IMR-90 (cell line): Measurements from ENCODE around the gene EBI3. TPM values are rescaled to one million over a fixed set of nuclear protein-coding genes. Genes with fewer than 3 reads are reported as not detected.

Experiments used
- ATAC-seq: fragments of 200-7000 bp; cut with Tn5 transposase; 2 replicates; pipeline ENCODE4 v1.9.1; 2020; ENCODE audit warnings: low read depth, mild to moderate bottlenecking, moderate library complexity
- BruUV-seq: library from RNA; stranded (reverse); fragments of 400-500 nt; replicated peaks from 2 replicates; lab custom pipeline; 2021; lab: Mats Ljungman, UMichigan
- CTCF ChIA-PET: fragments of 300-600 bp; formaldehyde crosslinking; extraction: SDS; loops from one replicate; lab custom pipeline; 2021; ENCODE audit warnings: antibody characterized with exemption; lab: Yijun Ruan, JAX
- POLR2A ChIA-PET: fragments of 300-600 bp; sonication (Branson Sonifier 250); formaldehyde crosslinking; loops from one replicate; lab custom pipeline; 2022; ENCODE audit warnings: antibody characterized with exemption; ENCODE audit not compliant: unreplicated experiment; lab: Charles Lee
- DNase-seq: peaks from one replicate; pipeline ENCODE4 v3.0.0; 2013
- H2AFZ ChIP-seq: replicated peaks from 2 replicates; pipeline ENCODE3; 2013; ENCODE audit warnings: low read length, mild to moderate bottlenecking; ENCODE audit not compliant: poor library complexity
- H2AK5ac ChIP-seq: 2 replicates; pipeline ENCODE4 v1.6.1; 2013; ENCODE audit warnings: low read depth, low read length, inconsistent platforms
- H2AK9ac ChIP-seq: replicated peaks from 2 replicates; pipeline ENCODE3; 2013; ENCODE audit warnings: mild to moderate bottlenecking, low read depth, low read length, moderate library complexity; ENCODE audit not compliant: poor library complexity
- H2BK120ac ChIP-seq: 2 replicates; pipeline ENCODE4 v1.6.1; 2013; ENCODE audit warnings: low read depth, low read length, inconsistent platforms
- H2BK15ac ChIP-seq: 3 replicates; pipeline ENCODE4 v1.6.1; 2013; ENCODE audit warnings: low read depth, low read length, inconsistent platforms
- H2BK20ac ChIP-seq: 2 replicates; pipeline ENCODE4 v1.6.1; 2013; ENCODE audit warnings: low read depth, mild to moderate bottlenecking, inconsistent platforms, low read length, moderate library complexity
- H2BK5ac ChIP-seq: 2 replicates; pipeline ENCODE4 v1.6.1; 2013; ENCODE audit warnings: mild to moderate bottlenecking, low read depth, low read length, inconsistent platforms; ENCODE audit not compliant: poor library complexity, severe bottlenecking
- H3K14ac ChIP-seq: replicated peaks from 2 replicates; pipeline ENCODE4 v1.6.1; 2013; ENCODE audit warnings: low read depth, low read length, inconsistent platforms
- H3K18ac ChIP-seq: 2 replicates; pipeline ENCODE4 v1.6.1; 2013; ENCODE audit warnings: low read depth, low read length, control low read depth
- H3K23ac ChIP-seq: 2 replicates; pipeline ENCODE4 v1.6.1; 2013; ENCODE audit warnings: low read depth, low read length, inconsistent platforms
- H3K27ac ChIP-seq: 2 replicates; pipeline ENCODE4 v1.5.1; 2013; ENCODE audit warnings: mild to moderate bottlenecking, control low read depth, low read length; ENCODE audit not compliant: insufficient read depth
- H3K27me3 ChIP-seq: 2 replicates; pipeline ENCODE4 v1.6.1; 2013; ENCODE audit warnings: low read length; ENCODE audit not compliant: control insufficient read depth, insufficient read depth
- H3K36me3 ChIP-seq: 2 replicates; pipeline ENCODE4 v1.6.1; 2013; ENCODE audit warnings: low read length, mixed read lengths; ENCODE audit not compliant: control insufficient read depth, insufficient read depth
- H3K4ac ChIP-seq: 2 replicates; pipeline ENCODE4 v1.6.1; 2013; ENCODE audit warnings: low read depth, low read length, inconsistent platforms
- H3K4me1 ChIP-seq: 2 replicates; pipeline ENCODE4 v1.6.1; 2013; ENCODE audit warnings: low read length, mixed read lengths; ENCODE audit not compliant: control insufficient read depth, insufficient read depth
- H3K4me2 ChIP-seq: 2 replicates; pipeline ENCODE4 v1.6.1; 2013; ENCODE audit warnings: low read depth, mild to moderate bottlenecking, control low read depth, low read length, moderate library complexity
- H3K4me3 ChIP-seq: 2 replicates; pipeline ENCODE4 v1.5.1; 2013; ENCODE audit warnings: low read depth, mild to moderate bottlenecking, control low read depth, low read length, moderate library complexity; ENCODE audit not compliant: insufficient read depth
- H3K56ac ChIP-seq: 2 replicates; pipeline ENCODE4 v1.6.1; 2013; ENCODE audit warnings: low read length, inconsistent platforms; ENCODE audit not compliant: insufficient read depth; ENCODE audit errors: extremely low read depth
- H3K79me1 ChIP-seq, 2 experiments: 2 replicates each; pipeline ENCODE4 v1.6.1; 2013; ENCODE audit warnings: low read length in 2 of 2, inconsistent platforms in 1 of 2, low read depth in 1 of 2
- H3K9ac ChIP-seq: 2 replicates; pipeline ENCODE4 v1.6.1; 2013; ENCODE audit warnings: low read depth, low read length, control low read depth
- H3K9me1 ChIP-seq: 2 replicates; pipeline ENCODE4 v1.6.1; 2013; ENCODE audit warnings: low read length, inconsistent platforms; ENCODE audit not compliant: insufficient read depth
- H3K9me3 ChIP-seq: 2 replicates; pipeline ENCODE4 v1.6.1; 2013; ENCODE audit warnings: low read length; ENCODE audit not compliant: control insufficient read depth, insufficient read depth
- H4K20me1 ChIP-seq: 2 replicates; pipeline ENCODE4 v1.6.1; 2013; ENCODE audit warnings: low read length, inconsistent platforms; ENCODE audit not compliant: insufficient read depth
- H4K5ac ChIP-seq: 2 replicates; pipeline ENCODE4 v1.6.1; 2013; ENCODE audit warnings: mild to moderate bottlenecking, low read depth, low read length, control low read depth
- H4K8ac ChIP-seq, 2 experiments: 2 replicates each; pipeline ENCODE4 v1.6.1; 2013; ENCODE audit warnings: low read depth in 2 of 2, low read length in 2 of 2, control low read depth in 1 of 2, inconsistent platforms in 1 of 2
- H4K91ac ChIP-seq: 2 replicates; pipeline ENCODE4 v1.6.1; 2013; ENCODE audit warnings: low read depth, low read length, inconsistent platforms; ENCODE audit not compliant: insufficient read depth
- BHLHE40 ChIP-seq: fragments of 150-350 bp; IDR thresholded peaks from 2 replicates; pipeline ENCODE4 v1.6.1; 2016; ENCODE audit warnings: mild to moderate bottlenecking, low read depth, low read length
- CEBPB ChIP-seq: IDR thresholded peaks from 2 replicates; pipeline ENCODE4 v1.6.1; 2012; ENCODE audit warnings: low read depth, low read length, improper control_type of control experiment
- CHD1 ChIP-seq: IDR thresholded peaks from 2 replicates; pipeline ENCODE4 v1.6.1; 2012; ENCODE audit warnings: low read depth, low read length, improper control_type of control experiment
- FOS ChIP-seq: fragments of 150-350 bp; IDR thresholded peaks from 2 replicates; pipeline ENCODE4 v1.6.1; 2016; ENCODE audit warnings: low read depth, low read length
- MAFK ChIP-seq: IDR thresholded peaks from 2 replicates; pipeline ENCODE4 v1.6.1; 2012; ENCODE audit warnings: low read depth, low read length, improper control_type of control experiment
- MAZ ChIP-seq: IDR thresholded peaks from 2 replicates; pipeline ENCODE4 v1.6.1; 2012; ENCODE audit warnings: low read depth, mild to moderate bottlenecking, low read length, improper control_type of control experiment, moderate library complexity, borderline replicate concordance
- MXI1 ChIP-seq: IDR thresholded peaks from 2 replicates; pipeline ENCODE4 v1.6.1; 2012; ENCODE audit warnings: low read depth, mild to moderate bottlenecking, low read length, moderate library complexity, borderline replicate concordance
- NFE2L2 ChIP-seq: fragments of 150-350 bp; IDR thresholded peaks from 2 replicates; pipeline ENCODE4 v1.6.1; 2016; ENCODE audit warnings: low read depth, mild to moderate bottlenecking, low read length
- POLR2A ChIP-seq: IDR thresholded peaks from 2 replicates; pipeline ENCODE4 v1.6.1; 2012; ENCODE audit warnings: mild to moderate bottlenecking, low read depth, low read length
- RAD21 ChIP-seq: IDR thresholded peaks from 2 replicates; pipeline ENCODE4 v1.6.1; 2012; ENCODE audit warnings: low read length, improper control_type of control experiment
- RCOR1 ChIP-seq: IDR thresholded peaks from 2 replicates; pipeline ENCODE4 v1.6.1; 2012; ENCODE audit warnings: mild to moderate bottlenecking, low read length, improper control_type of control experiment; ENCODE audit not compliant: insufficient replicate concordance
- RFX5 ChIP-seq: IDR thresholded peaks from 2 replicates; pipeline ENCODE4 v1.8.0; 2012; ENCODE audit warnings: low read depth, mild to moderate bottlenecking, low read length, moderate library complexity
- SMC3 ChIP-seq: fragments of 150-350 bp; IDR thresholded peaks from 2 replicates; pipeline ENCODE4 v1.6.1; 2016; ENCODE audit warnings: low read depth, mild to moderate bottlenecking, antibody characterized with exemption, low read length, moderate library complexity
- WGBS, 2 experiments: methylation state at CpG; one replicate each; pipeline versions ENCODE4 v1.1.5 to v1.1.7; 2013; ENCODE audit warnings: missing lambda C conversion rate in 2 of 2; ENCODE audit not compliant: insufficient read length in 1 of 2; ENCODE audit errors: extremely low coverage in 2 of 2; 5-methylcytosine and 5-hydroxymethylcytosine counted together
- dilution Hi-C: fragments of 300-500 bp; cut with HindIII; formaldehyde crosslinking; loops from one replicate; pipeline ENCODE4 v1.14.3; 2018; ENCODE audit warnings: low sequenced_read_pairs; ENCODE audit not compliant: unreplicated experiment
- in situ Hi-C: fragments of 300-500 bp; cut with MboI; formaldehyde crosslinking; loops from 3 replicates; pipeline ENCODE4 v1.14.3; 2019; ENCODE audit warnings: low sequenced_read_pairs, inconsistent platforms, mixed read lengths
- intact Hi-C: fragments of 100-400 bp; cut with micrococcal nuclease; formaldehyde crosslinking; loops from 2 replicates; pipeline ENCODE4 v1.10.0; 2022
- polyA plus RNA-seq, 3 experiments: library from polyadenylated mRNA; depleted of rRNA; stranded (reverse); fragments of >200 nt; gene quantifications; 2 replicates each; pipeline ENCODE4 v1.2.3, GENCODE V29; 2012; ENCODE audit warnings: low replicate concordance in 1 of 3
- total RNA-seq: library from RNA; depleted of rRNA; stranded (reverse); fragments of >200 nt; gene quantifications from 2 replicates; pipeline ENCODE4 v1.2.3, GENCODE V29; 2012
- TF ChIP-seq, protein P1 (sequence below): conservative IDR thresholded peaks from 2 replicates; pipeline ENCODE4 v1.5.1; 2012; ENCODE audit warnings: mild to moderate bottlenecking, low read depth, low read length, improper control_type of control experiment
- TF ChIP-seq, protein P2 (sequence below): fragments of 150-350 bp; IDR thresholded peaks from 2 replicates; pipeline ENCODE4 v1.6.1; 2016; ENCODE audit warnings: low read depth, mild to moderate bottlenecking, low read length, moderate library complexity, borderline replicate concordance

Gene EBI3
- total and polyA plus RNA-seq, 2 of the 4 experiments (the other 2 are of a cell fraction) = 0.36 to 2.7 TPM

DNA sequence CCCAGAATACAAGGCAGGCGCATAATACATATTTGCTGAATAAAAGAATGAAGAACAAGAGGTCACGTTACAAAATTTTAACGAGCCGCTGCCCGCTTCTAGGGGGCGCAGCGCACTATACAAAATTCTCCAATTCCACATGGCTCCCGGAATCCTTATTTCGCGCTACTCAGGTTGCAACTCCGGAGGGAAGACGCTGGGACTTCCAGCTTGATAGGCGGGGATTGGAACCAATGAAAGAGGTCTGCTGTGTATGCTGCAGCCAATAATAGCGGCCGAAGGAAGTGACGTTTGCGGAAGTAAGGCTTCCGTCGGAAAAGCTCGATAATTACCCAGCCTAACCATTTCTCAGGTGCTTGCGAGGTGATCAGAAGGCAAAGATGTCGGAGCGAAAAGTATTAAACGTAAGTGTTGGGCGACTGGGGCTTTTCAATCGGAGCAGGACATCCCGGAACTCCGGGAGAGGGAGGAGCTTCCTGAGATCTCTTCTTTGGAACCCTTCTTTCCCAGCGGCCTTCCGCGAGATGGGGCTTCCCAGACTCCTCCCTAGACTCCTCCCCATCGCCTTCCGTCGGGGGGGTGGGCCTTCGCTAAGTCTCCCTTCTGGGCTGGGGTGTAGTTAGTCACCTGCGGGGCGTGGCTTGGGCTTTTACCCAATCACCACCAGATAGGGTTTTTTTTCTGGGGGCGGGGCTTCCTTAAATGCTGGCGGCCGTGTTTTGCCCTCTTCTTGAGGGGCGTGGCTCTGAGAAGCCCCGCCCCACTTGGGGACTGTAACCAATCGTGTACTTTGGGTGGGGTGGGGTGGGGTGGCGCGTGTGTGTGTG is 17.7 kb downstream of the EBI3 start, which contains the start of gene YJU2:
YJU2 (plus strand) TSS at position 314 of the 827 bp plus-strand sequence; CDS start at position 381, 67 bp downstream.
- H2BK15ac ChIP-seq = peak within 1 kb of the TSS; percentile 17; the same call in 1 of the 3 replicates
- H3K27ac ChIP-seq = peak within 1 kb of the TSS; percentile 79
- peak within 1 kb of the TSS; percentile 89 for H3K4me2 ChIP-seq
- H4K8ac ChIP-seq = peak within 1 kb of the TSS; percentile 99
- H3K9me3 ChIP-seq = peaks cover under 1% of the 10 kb centered on the region; the same call in 1 of the 2 replicates
- peak within 1 kb of the TSS; percentile 69 for H2BK120ac ChIP-seq
- WGBS, 2 experiments = no CpG with 5 or more reads among the region's 45 CpGs
- no TSS peak for BruUV-seq
- H2AK9ac ChIP-seq = peak within 1 kb of the TSS; percentile 95
- H3K36me3 ChIP-seq = peaks cover 21% of the 10 kb centered on the region
- H3K27me3 ChIP-seq = no peaks in the 10 kb centered on the region
- peak within 1 kb of the TSS; percentile 96 for H4K5ac ChIP-seq
- peak within 1 kb of the TSS; percentile 64 for H3K4me3 ChIP-seq
- H3K18ac ChIP-seq = peak within 1 kb of the TSS; percentile 87
- H2BK20ac ChIP-seq = peak within 1 kb of the TSS; percentile 50; the same call in 1 of the 2 replicates
- H3K14ac ChIP-seq = peak within 1 kb of the TSS; percentile 95
- intact Hi-C loops = no loop called here
- H3K4ac ChIP-seq = peak within 1 kb of the TSS; percentile 96
- 0 out of 2 replicates have a peak, but pooled peaks cover 6% of the 10 kb centered on the region for H3K9me1 ChIP-seq
- peak within 1 kb of the TSS; percentile 93 for H4K91ac ChIP-seq
- CTCF ChIA-PET = interaction anchor here (0.6 kb wide), 3 partner anchors 10 to 857 kb away, joined by 3 to 5 read pairs (median 3); no protein-coding TSS in a partner anchor
- H3K4me1 ChIP-seq = no peaks in the 10 kb centered on the region
- no peaks in the 10 kb centered on the region for H4K20me1 ChIP-seq
- H2BK5ac ChIP-seq = peak within 1 kb of the TSS; percentile 82
- DNase-seq (peak; percentile 99), ATAC-seq (peak; percentile 99)
- H3K23ac ChIP-seq = peak within 1 kb of the TSS; percentile 90; the same call in 1 of the 2 replicates
- dilution Hi-C loops = no loop called here
- peak within 1 kb of the TSS; percentile 90 for H3K56ac ChIP-seq
- POLR2A ChIA-PET = no interaction called here
- peak within 1 kb of the TSS; percentile 83 for H3K9ac ChIP-seq
- peaks cover 13 to 17% of the 10 kb centered on the region in 2 experiments; a peak in 3 of 4 replicates for H3K79me1 ChIP-seq
- peak within 1 kb of the TSS; percentile 89 for H2AFZ ChIP-seq
- in situ Hi-C loops = no loop called here
- peak within 1 kb of the TSS; percentile 74 for H2AK5ac ChIP-seq
- peak; percentile 92 for TF ChIP-seq POLR2A
- peak; percentile 65; the same call in 1 of the 2 replicates for TF ChIP-seq MAZ
- peak; percentile 50 for TF ChIP-seq RAD21
- peak; percentile 0; the same call in 1 of the 2 replicates for TF ChIP-seq MAFK
- no peak; the same call in 1 of the 2 replicates for TF ChIP-seq SMC3
- no peak for TF ChIP-seq BHLHE40
- TF ChIP-seq, protein P1, sequence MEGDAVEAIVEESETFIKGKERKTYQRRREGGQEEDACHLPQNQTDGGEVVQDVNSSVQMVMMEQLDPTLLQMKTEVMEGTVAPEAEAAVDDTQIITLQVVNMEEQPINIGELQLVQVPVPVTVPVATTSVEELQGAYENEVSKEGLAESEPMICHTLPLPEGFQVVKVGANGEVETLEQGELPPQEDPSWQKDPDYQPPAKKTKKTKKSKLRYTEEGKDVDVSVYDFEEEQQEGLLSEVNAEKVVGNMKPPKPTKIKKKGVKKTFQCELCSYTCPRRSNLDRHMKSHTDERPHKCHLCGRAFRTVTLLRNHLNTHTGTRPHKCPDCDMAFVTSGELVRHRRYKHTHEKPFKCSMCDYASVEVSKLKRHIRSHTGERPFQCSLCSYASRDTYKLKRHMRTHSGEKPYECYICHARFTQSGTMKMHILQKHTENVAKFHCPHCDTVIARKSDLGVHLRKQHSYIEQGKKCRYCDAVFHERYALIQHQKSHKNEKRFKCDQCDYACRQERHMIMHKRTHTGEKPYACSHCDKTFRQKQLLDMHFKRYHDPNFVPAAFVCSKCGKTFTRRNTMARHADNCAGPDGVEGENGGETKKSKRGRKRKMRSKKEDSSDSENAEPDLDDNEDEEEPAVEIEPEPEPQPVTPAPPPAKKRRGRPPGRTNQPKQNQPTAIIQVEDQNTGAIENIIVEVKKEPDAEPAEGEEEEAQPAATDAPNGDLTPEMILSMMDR = peak; percentile 69
- peak; percentile 15; the same call in 1 of the 2 replicates for TF ChIP-seq CEBPB
- TF ChIP-seq, protein P2, sequence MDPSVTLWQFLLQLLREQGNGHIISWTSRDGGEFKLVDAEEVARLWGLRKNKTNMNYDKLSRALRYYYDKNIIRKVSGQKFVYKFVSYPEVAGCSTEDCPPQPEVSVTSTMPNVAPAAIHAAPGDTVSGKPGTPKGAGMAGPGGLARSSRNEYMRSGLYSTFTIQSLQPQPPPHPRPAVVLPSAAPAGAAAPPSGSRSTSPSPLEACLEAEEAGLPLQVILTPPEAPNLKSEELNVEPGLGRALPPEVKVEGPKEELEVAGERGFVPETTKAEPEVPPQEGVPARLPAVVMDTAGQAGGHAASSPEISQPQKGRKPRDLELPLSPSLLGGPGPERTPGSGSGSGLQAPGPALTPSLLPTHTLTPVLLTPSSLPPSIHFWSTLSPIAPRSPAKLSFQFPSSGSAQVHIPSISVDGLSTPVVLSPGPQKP = no peak
- no peak for TF ChIP-seq RCOR1
- no peak for TF ChIP-seq NFE2L2
- TF ChIP-seq FOS = peak; percentile 93
- TF ChIP-seq MXI1 = peak; percentile 85; the same call in 1 of the 2 replicates
- TF ChIP-seq CHD1 = no peak
- no peak for TF ChIP-seq RFX5
